HuH-7 (cell line): ENCODE measurements around the gene ASPHD2.

Experiments used
- DNase-seq: peaks from one replicate; pipeline ENCODE4 v3.0.0; 2011; ENCODE audit warnings: low spot score

Gene ASPHD2

DNA sequence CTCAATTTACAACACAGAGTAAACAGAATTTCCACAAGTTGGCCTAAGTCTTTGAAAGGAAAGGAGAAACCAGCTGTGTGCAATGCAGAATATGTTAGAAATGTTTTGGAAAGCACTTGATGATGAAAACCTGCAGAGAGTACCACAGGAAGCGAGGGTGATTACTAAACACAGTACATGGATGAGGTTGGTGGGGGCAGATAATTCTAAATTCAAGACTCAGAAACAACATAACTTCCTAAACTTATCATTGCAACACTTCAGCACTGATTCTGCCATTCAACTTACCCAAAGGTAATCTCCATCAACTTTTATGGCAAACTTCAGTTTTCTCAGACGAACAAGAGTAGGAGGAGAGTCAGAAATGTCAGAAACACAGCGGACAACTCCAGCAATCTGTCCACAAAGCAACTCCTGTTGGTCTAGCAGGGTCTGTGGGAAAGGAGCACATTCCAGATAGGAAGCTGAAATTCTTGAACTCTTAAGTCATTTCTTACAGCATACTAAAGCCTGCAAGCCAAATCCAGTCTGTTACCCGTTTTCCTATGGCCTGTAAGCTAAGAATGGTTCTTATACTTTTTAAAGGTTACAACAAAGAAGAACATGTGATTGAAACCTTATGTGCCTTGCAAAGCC, 47.8 kb downstream of the ASPHD2 start:
- no peak for DNase-seq

DNA sequence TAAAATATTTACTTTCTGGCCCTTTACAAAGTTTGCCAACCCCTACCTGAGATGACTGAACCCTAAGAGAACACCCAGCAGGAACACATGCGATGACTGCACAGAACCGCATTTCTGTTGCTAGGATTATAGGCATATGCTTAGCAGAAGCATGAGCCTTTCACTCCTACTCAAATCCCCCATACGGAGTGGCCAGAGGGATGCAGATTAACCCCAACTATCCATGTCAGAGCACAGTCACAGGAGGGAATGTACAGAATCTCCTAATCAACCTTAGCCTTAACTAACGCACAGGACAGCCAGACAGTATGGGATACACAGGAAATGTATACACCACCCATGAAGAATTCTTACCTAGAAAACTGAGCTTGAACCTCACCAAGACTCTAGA, 48.3 kb downstream of the ASPHD2 start:
- no peak for DNase-seq

DNA sequence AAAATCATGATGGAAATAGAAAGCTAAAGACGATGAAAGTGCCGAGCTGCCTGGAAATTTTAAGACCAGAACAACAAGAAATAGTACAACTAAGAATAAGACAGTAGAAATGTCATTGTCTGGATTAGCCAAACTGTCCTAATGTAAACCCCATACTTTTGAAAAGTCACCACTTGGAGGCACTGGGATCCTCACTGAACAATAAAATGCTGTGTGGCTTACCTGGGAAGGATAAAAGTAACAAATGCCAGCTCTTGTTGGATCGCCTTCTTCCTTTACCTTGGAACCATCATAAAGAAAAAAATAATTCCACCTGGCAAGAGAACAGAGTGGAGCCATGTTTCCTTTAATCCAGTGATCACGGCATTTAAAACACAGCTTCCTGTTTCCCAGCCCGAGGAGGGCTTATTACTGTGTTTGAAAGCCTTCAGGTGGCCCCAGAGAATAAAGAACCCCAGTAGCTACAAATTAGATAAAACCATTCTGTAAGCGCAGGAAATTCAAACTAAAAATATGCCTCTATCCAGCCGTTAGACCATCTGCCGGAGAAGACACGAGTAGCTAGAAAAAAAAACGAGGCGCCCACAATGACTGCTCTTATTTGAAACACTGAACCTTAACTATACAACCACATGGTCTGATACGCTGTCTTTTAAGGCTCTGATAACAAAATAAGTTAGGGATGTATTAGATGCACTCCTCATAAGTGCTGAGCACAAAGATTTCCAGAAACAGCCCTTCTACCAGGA, 50.2 kb downstream of the ASPHD2 start:
- no peak for DNase-seq

DNA sequence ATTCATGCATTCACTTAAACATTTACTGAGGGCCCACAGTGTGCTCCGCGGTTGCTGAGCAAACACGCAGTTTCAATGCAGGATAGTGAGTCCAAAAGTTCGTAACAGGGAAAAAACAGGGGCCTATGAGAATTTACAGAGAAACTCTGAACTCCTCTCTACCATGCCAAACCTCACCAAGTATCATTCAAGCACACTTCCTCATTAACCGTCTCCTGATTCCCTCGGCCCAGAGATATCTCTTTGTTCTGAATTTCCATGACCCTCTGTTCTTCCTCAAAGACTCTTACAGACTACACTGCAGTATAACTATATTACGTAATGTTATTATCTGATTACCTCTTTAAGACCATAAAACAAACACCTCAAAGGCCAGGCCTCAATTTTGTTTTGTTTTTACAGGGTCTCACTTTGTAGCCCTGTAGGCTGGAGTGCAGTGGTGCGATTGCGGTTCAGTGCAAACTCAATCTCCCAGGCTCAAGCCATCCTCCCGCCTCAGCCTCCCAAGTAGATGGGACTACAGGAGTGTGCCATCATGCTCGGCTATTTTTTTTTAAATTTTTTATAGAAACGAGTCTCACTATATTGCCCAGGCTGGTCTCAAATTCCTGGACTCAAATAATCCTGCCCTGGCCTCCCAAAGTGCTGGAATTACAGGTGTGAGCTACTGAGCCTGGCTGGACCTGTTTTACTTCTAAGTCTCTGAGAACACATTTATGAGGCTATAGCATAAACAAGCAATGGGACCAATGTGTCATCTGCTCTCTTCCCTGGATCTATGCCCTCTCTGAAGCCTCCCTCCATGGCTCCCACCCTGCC, 50.9 kb downstream of the ASPHD2 start:
- DNase-seq: peak; percentile 37

DNA sequence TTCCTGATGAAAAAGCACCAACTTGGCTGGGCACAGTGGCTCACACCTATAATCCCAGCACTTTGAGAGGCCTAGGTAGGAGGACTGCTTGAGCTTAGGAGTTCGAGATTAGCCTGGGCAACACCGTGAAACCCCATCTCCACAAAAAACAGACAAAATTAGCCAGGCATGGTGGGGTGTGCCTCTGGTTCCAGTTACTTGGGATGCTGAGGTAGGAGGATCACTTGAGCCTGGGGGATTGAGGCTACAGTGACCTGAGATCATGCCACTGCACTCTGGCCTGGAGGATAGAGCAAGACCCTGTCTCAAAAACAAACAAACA, 51.5 kb downstream of the ASPHD2 start:
- no peak for DNase-seq

DNA sequence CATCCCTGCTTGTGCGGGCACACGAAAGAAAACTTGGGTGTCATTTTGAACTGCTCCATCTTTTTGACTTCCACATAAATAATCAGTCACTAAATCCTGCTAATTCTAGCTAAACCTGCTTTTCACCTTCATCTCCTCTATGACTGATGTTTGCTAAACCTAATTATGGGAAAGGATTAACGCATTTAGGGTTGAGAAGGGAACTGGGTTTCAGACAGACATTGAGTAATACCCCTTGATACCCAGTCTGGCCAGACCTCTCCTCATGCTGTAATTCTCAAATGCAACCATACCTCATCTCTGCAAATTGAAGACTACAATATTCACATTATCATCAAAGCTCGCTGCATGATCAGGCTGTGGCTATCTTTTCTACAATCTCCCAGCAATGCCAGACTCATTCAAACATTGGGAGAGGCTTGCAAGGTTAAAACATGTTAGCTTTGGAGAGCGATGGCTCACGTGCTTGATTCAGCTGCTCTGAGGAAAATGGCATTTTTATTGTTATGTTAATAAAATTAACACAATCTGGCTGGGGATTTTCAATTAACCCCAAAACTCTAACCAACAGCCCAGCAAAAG, 52.1 kb downstream of the ASPHD2 start:
- no peak for DNase-seq

DNA sequence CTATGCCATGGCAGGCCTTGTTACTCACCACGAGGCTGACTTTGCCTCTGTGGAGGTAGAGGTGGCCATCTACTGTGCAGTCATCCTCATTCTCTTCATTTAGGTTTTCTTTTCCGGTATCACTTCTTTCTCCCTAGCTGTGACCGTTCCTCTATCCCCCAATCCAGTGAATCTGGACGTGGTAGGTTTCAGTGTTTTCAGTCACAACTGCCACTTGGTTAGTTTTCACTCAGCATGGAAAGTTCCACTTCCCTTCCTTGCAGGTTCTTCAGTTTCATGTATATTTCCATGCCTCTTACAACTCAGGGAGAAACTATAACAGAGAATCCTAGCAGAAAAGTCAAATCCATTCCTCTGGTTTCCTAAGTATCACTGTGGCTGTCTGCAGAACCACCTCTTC, 52.6 kb downstream of the ASPHD2 start:
- DNase-seq: no peak

DNA sequence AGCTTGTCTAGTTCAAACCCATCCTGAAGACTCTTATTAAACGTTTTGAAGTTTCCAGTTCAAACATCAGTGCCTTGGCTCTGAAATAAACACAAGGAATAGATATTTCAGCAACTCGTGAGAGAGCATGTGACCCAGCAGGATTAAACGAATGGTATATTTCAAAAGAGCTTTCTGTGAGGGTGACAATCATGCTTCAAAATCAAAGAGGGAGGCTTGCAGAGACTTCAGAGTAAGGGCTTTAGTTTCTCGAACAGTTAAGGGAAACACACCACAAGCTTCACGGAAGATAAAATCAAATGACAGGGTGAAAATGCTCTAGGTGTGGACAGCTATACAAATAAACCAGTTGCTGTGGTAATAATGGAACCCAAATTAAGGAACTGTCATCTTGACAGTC, 53.1 kb downstream of the ASPHD2 start:
- DNase-seq: no peak

DNA sequence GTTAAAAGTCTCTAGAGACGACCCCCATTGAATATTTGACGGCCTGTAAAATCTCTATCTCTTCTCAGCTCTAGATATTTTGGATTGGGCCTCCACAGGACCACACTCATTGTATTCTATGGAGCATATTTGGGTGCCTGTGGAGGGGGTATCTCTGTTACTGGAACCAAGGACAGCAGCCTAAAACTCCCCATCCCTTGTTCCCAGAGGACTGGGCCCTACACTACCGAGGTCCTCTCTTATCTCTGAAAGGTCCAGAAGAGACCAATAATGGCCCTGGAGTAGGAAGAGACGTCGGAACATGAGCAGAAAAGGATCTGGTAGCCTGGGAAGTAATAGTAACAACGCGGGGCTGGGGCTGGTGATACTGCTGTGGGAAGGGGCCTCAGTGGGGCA, 54.0 kb downstream of the ASPHD2 start:
- no peak for DNase-seq

DNA sequence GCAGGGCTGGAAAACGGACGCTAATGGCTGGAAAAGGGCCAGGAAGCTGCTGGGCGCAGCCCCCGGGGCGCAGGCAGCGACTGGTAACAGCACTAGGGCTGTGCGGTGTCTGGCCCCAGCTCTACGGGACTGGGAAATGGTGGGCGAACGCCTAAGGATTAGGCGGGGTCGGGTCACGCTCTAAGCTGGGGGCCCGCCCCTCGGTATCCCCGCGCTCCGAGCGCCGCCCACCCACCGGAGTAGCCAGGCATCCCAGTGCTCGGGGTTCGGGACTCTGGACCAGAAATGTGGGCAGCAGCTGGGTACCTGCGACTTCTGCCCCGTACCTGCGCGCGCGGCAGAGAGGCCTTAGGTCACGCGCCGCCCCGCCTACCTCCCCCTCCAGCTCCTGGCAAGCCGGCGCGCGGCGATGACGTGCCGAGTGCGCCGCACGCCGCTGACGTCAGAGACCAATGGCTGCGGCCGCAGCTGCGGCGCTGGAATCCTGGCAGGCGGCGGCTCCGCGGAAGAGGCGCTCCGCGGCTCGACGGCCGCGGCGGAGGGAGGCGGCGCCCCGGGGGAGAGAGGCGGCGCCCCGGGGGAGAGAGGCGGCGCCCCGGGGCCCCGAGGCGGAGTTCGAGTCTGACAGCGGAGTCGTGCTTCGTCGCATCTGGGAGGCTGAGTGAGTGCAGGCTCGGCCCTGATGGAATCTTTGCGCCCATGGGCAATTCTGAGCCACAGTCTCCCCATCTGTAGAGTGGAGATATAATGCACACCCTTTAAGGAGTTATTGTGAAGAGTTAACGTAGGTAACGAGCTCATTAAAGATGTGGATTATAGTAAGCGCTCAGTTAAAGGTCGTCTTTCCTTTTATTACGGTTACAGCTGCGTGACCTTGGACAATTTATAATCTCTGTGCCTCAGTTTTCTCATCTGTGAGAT, 54.6 kb downstream of the ASPHD2 start, which contains the start of the genes HPS4 and SRRD:
TSS of gene HPS4 (minus strand) at position 345 of the 921 bp plus-strand sequence. CDS start 2,021 bp downstream, outside the sequence.
TSS of gene SRRD (plus strand) at position 439 of the 921 bp plus-strand sequence. CDS start at position 453, 14 bp downstream.
- DNase-seq: peak; percentile 82

DNA sequence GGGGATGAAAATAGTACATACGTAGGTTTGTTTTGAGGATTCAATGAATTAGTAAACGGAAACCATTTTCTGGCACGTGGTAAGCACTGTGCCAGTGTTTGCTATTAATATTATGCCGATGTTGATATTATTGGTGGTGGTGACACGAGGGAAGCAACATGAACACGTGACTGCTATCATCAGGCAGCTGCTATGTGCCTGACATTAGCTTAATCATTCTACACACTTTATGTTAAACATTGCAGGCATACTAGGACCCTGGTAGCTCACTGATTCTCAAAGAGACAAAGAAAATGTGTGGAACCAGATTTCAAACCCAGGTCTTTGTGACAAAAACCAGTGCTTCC, 55.3 kb downstream of the ASPHD2 start:
- no peak for DNase-seq

DNA sequence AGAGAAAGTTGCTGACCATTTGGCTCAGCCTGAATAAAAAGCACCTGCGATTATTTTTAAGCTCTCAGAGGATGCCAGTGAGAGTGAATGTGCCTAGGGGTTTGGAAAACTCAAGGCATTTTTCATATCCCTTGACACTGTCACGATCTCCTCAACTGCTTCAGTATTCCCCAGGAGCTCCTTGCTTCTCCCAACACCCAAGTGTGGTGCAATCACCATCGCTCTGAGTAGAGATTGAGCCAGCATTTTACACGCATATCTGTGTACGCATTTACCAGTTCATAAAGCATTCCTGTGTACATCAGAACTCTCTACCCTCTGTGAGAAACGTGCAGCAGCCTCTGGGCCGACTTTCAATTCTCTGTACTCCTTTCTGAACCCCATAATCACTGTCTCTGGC, 56.0 kb downstream of the ASPHD2 start:
- DNase-seq: no peak

DNA sequence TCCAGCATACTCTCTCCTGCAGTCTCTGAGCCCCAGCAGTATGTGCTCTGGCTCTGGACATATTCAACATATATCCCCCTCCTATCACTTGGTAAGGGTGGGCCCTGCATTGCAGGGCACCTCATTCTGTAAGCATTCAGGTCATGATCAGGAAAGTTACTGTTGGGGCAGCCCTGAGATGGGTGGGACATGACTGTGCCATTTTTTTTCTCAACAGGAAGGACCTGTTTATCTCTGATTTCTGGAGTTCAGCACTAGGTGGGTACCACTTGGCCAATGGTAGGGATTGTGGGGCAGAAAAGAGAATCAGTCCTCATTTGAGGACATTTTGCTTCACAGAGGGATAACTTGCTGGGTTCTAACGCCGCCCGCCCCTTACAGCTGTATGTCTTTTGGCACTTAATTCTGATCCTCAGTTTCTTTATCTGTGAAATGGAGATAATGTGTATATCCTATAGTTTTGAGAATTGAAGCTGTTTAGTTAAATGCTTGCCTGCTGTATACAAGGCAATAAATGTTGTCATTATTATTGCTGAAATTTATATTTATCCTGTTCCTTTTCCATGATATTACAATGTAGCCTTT, 56.8 kb downstream of the ASPHD2 start:
- DNase-seq: no peak

DNA sequence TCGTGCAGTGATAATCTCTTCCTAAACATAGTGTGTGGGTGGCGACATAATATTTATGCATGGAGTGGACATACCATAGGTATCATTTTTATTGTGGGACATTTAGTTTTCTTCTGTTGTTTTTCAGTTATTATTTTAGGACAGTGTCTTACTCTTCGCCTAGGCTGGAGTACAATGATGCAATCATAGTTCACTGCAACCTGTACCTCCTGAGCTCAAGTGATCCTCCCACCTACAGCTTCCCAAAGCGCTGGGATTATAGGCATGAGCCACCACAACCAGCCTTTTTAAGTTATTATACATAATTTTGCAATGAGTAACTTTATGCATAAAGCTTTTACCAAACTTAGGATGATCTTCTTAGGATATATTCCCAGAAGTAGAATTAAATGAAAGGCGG, 57.3 kb downstream of the ASPHD2 start:
- DNase-seq: no peak

DNA sequence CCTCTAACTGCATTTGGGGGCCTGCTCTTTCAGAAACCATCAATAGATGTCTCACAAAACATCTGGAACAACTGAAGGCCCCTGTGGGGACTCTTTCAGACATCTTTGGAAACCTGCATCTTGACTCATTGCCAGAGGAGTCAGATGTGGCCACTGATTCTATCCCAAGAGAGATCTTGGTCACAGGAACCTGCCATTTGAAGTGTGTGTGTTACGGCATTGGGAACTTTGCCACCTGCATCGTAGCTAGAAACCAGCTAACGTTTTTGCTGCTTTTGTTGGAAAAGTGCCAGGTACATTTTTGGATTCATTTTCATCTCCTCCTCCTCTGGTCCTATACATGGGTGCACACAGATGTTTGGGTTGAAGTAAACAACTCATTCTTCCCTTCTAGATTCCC, 58.9 kb downstream of the ASPHD2 start:
- DNase-seq: no peak

DNA sequence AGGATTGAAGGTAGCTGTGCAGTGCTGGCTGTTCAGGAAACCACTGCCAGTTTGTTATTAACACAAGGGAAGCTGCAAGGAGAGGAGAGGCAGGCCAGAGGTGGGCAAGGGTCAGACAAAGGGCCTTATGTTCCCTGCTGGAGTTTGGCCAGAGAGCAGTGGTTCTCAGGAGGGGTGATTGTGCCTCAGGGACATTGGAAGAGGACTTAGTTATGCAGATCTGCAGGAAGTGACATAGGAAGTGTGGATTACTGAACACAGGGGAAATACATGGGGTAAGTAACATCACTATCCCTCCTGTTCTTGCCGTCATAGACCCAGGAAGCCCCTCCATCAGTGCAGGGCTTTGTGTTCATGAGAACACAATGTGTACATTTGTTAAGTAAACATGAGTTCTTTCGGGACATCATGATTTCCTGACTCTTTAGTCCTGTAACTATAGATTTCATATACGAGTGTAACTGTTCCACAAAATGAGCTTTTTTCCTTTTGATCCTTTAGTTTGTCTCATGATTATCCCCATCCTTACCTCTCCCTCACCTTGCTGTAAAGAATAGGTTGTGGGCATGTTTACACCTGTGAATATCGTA, 60.5 kb downstream of the ASPHD2 start:
- DNase-seq: peak; percentile 18

DNA sequence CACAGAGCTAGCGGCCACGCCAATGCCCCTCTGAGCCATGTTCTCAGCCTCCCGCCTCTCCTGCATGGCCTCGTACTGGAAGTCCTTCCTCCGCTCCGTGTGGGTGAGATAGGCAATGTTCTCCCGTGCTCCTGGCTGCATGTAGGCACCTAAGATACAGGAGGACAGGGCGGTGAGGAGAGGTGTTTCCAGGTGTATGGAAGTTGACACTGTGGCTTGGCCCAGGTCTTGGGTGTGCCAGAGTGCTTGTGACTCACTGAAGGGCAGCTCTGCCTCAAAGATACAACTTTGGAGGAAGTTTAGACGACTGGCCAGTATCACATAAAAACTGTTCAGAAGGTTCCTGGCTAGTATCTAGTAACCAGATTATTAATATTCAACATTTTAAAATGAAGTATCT, 63.2 kb downstream of the ASPHD2 start:
- DNase-seq: no peak

DNA sequence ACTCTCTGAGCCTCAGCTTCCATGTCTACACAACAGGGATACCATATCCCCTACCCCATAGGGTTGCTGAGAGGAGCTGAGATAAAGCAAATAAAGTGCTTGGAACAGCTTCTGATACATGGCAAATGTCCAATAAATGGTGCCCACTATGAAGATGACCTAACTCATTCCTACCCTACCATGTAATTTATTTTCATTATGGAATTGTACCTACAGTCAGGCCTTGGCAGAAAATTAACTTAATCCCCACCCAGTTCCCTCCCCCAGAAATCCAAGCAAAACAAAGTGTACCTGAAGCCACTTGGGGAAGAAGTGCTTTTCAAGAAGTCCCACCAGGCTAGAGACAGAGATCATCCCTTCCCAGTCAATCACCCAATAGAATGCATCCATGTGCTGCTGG, 65.4 kb downstream of the ASPHD2 start:
- no peak for DNase-seq
